Urinary bladder (tissue), 4 donors: Measurements from ENCODE around the gene CHSY1. TPM values are rescaled to one million over a fixed set of nuclear protein-coding genes. Genes with fewer than 3 reads are reported as not detected.

ENCODE experiments used
- DNase-seq: peaks from one replicate; pipeline ENCODE4 v3.0.0-alpha.2; 2015; ENCODE audit errors: extremely low spot score
- H3K27ac ChIP-seq: one replicate; pipeline ENCODE4 v1.5.1; 2013; ENCODE audit warnings: low read depth, mild to moderate bottlenecking, moderate library complexity
- H3K36me3 ChIP-seq: one replicate; pipeline ENCODE4 v1.6.1; 2013; ENCODE audit warnings: mild to moderate bottlenecking, moderate library complexity; ENCODE audit not compliant: insufficient read depth
- H3K4me1 ChIP-seq: one replicate; pipeline ENCODE4 v1.6.1; 2013; ENCODE audit warnings: mild to moderate bottlenecking, moderate library complexity; ENCODE audit not compliant: insufficient read depth
- H3K4me3 ChIP-seq: one replicate; pipeline ENCODE4 v1.5.1; 2013; ENCODE audit warnings: low read depth, low read length
- whole genome bisulfite sequencing: extraction: QIAGEN DNeasy Blood & Tissue Kit; methylation state at CpG from one replicate; pipeline ENCODE4 v1.1.7; 2013; 5-methylcytosine and 5-hydroxymethylcytosine counted together
- polyA plus RNA-seq: library from polyadenylated mRNA; stranded (reverse); fragments of 200-250 nt; gene quantifications from one replicate; pipeline ENCODE4 v1.2.3, GENCODE V29; 2013
- total RNA-seq: library from RNA; depleted of rRNA; stranded (reverse); fragments of >200 nt; gene quantifications from one replicate; pipeline ENCODE4 v1.2.3, GENCODE V29; 2014
- donor health status: healthy with polysubstance abuse.
- donor health status: healthy.

CHSY1 gene
- total and polyA plus RNA-seq, 2 donors: 18.7 to 42.6 TPM

- DNase-seq: no peak
- 95% methylated on average over 14 of the region's 14 CpGs for WGBS
- H3K36me3 ChIP-seq: no peaks in the 10 kb centered on the region
- no peak overlapping the region for H3K27ac ChIP-seq
- peaks cover 1% of the 10 kb centered on the region for H3K4me1 ChIP-seq
- H3K4me3 ChIP-seq: no peak overlapping the region
Observed at GRCh38 chr15:101244889-101245668, 6.8 kb downstream of the CHSY1 start.

- WGBS: 47% methylated on average over 7 of the region's 7 CpGs
- H3K27ac ChIP-seq: no peak overlapping the region
- peaks cover 1% of the 10 kb centered on the region for H3K4me1 ChIP-seq
- no peak for DNase-seq
- H3K36me3 ChIP-seq: no peaks in the 10 kb centered on the region
- H3K4me3 ChIP-seq: no peak overlapping the region
Observed at GRCh38 chr15:101244036-101244781, 7.6 kb downstream of the CHSY1 start.

GRCh38 chr15:101243420-101243819 is 8.4 kb downstream of the CHSY1 start:
- Histone ChIP-seq H3K4me3 (no peak overlapping the region), H3K36me3 (no peaks in the 10 kb centered on the region), H3K27ac (no peak overlapping the region), H3K4me1 (peaks cover 1% of the 10 kb centered on the region)
- WGBS: 90% methylated on average over 9 of the region's 9 CpGs
- no peak for DNase-seq

- no peak overlapping the region for H3K27ac ChIP-seq
- no peaks in the 10 kb centered on the region for H3K36me3 ChIP-seq
- no peak for DNase-seq
- peaks cover 1% of the 10 kb centered on the region for H3K4me1 ChIP-seq
- 53% methylated on average over 6 of the region's 6 CpGs for WGBS
- H3K4me3 ChIP-seq: no peak overlapping the region
Observed at GRCh38 chr15:101242999-101243336, 8.9 kb downstream of the CHSY1 start.

GRCh38 chr15:101242160-101242998 is 9.5 kb downstream of the CHSY1 start:
- DNase-seq: no peak
- Histone ChIP-seq H3K36me3 (no peaks in the 10 kb centered on the region), H3K27ac (no peak overlapping the region), H3K4me3 (no peak overlapping the region), H3K4me1 (peaks cover 1% of the 10 kb centered on the region)
- WGBS: 50% methylated on average over 12 of the region's 12 CpGs

GRCh38 chr15:101240358-101240757 is 11.5 kb downstream of the CHSY1 start:
- H3K4me1 ChIP-seq: peaks cover 1% of the 10 kb centered on the region
- no peak for DNase-seq
- no peak overlapping the region for H3K27ac ChIP-seq
- no peak overlapping the region for H3K4me3 ChIP-seq
- WGBS: 47% methylated on average over 5 of the region's 5 CpGs
- no peaks in the 10 kb centered on the region for H3K36me3 ChIP-seq

GRCh38 chr15:101239724-101240136 is 12.1 kb downstream of the CHSY1 start:
- H3K36me3 ChIP-seq: no peaks in the 10 kb centered on the region
- H3K4me1 ChIP-seq: peaks cover 2% of the 10 kb centered on the region
- H3K4me3 ChIP-seq: no peak overlapping the region
- no peak overlapping the region for H3K27ac ChIP-seq
- DNase-seq: no peak
- 54% methylated on average over 6 of the region's 6 CpGs for WGBS

GRCh38 chr15:101237251-101237650 is 14.6 kb downstream of the CHSY1 start:
- Histone ChIP-seq H3K4me3 (no peak overlapping the region), H3K27ac (no peak overlapping the region), H3K4me1 (peaks cover 2% of the 10 kb centered on the region), H3K36me3 (no peaks in the 10 kb centered on the region)
- DNase-seq: no peak
- WGBS: 89% methylated on average over 12 of the region's 12 CpGs

- Histone ChIP-seq H3K27ac (peak overlapping the region; percentile 16), H3K36me3 (no peaks in the 10 kb centered on the region), H3K4me1 (peaks cover 2% of the 10 kb centered on the region), H3K4me3 (no peak overlapping the region)
- no peak for DNase-seq
- WGBS: 79% methylated on average over 5 of the region's 5 CpGs
Observed at GRCh38 chr15:101233651-101234280, 18.1 kb downstream of the CHSY1 start.

- no peak for DNase-seq
- peaks cover 2% of the 10 kb centered on the region for H3K4me1 ChIP-seq
- no peak overlapping the region for H3K27ac ChIP-seq
- 62% methylated on average over 5 of the region's 5 CpGs for whole genome bisulfite sequencing
- no peaks in the 10 kb centered on the region for H3K36me3 ChIP-seq
- no peak overlapping the region for H3K4me3 ChIP-seq
Observed at GRCh38 chr15:101232677-101233076, 19.2 kb downstream of the CHSY1 start.

GRCh38 chr15:101228313-101228712 is 23.5 kb downstream of the CHSY1 start:
- Histone ChIP-seq H3K4me3 (no peak overlapping the region), H3K4me1 (no peaks in the 10 kb centered on the region), H3K27ac (no peak overlapping the region), H3K36me3 (no peaks in the 10 kb centered on the region)
- no peak for DNase-seq

- DNase-seq: no peak
- Histone ChIP-seq H3K4me1 (no peaks in the 10 kb centered on the region), H3K27ac (no peak overlapping the region), H3K36me3 (no peaks in the 10 kb centered on the region), H3K4me3 (no peak overlapping the region)
- WGBS: 42% methylated on average over 5 of the region's 5 CpGs
Observed at GRCh38 chr15:101225658-101226057, 26.2 kb downstream of the CHSY1 start.

GRCh38 chr15:101221902-101222301 is 29.9 kb downstream of the CHSY1 start:
- DNase-seq: no peak
- Histone ChIP-seq H3K4me3 (no peak overlapping the region), H3K27ac (no peak overlapping the region), H3K4me1 (no peaks in the 10 kb centered on the region), H3K36me3 (no peaks in the 10 kb centered on the region)
- 21% methylated on average over 4 of the region's 4 CpGs for WGBS
